HG03039 (cell line): ENCODE measurements around the gene ABL1.

Source experiments
- ATAC-seq: cut with Tn5 transposase; IDR thresholded peaks from one replicate; pipeline ENCODE4 v1.9.1; 2021; ENCODE audit warnings: mild to moderate bottlenecking, moderate library complexity; ENCODE audit not compliant: unreplicated experiment

Gene ABL1

GRCh38 chr9:130870491-130871381 is 35.7 kb downstream of the ABL1 start:
- ATAC-seq: no peak

DNA sequence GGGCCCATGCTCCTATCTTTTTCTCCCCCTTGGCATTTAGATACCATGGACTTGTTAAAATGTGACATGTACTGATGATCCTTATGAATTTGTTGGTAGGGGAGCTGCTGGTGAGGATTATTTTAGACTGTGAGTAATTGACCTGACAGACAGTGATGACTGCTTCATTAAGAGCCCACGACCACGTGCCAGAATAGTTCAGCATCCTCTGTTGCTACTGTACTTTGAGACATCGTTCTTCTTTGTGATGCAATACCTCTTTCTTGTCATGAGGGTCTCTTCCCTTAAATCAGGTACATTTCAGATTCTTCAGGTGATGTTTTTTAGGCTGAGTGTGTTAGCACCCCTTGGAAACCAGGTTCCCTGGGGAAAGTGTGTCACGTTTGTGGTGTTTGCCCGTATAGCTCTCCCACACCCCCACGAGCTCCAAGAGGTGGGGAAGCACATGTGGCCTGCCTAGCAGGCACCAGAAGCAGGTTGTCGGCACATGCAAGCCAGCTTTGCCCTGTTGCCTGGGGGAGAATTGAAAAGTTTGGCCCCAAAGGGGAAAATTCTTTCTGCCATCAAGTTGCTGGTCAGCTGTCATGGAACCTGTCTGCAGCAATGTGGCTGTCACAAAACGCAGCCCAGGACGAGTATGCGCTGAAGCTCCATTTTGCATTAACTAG is 36.5 kb downstream of the ABL1 start:
- ATAC-seq: no peak

GRCh38 chr9:130872093-130872492 is 37.0 kb downstream of the ABL1 start:
- ATAC-seq: no peak

DNA sequence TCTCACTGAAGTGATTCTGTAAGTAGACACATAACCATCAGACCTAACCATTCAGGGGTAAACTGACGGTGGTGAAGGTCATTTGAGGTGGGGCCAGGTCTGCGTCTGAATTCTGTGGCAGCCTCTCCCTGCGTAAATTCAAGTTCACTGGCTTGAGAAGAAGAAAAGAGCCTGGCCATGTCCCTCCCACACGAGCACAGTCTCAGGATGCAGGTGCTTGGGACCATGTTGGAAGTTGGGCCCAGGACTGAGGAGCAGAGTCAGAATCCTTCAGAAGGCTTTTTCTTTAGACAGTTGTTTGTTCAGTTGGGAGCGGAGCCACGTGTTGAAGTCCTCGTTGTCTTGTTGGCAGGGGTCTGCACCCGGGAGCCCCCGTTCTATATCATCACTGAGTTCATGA is 37.5 kb downstream of the ABL1 start:
- no peak for ATAC-seq

GRCh38 chr9:130872912-130873503 is 38.0 kb downstream of the ABL1 start:
- ATAC-seq: no peak

GRCh38 chr9:130873966-130874365 is 38.9 kb downstream of the ABL1 start:
- no peak for ATAC-seq

DNA sequence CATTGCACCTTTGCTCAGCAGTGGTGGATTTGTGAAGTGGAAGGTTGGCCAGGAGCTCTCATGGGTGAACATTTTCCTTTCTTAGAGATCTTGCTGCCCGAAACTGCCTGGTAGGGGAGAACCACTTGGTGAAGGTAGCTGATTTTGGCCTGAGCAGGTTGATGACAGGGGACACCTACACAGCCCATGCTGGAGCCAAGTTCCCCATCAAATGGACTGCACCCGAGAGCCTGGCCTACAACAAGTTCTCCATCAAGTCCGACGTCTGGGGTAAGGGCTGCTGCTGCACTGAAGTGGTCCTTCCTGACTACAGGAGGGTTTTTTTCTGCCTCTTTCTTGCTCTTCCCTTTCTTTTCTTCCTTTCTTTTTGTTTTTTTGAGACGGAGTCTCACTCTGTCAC is 39.7 kb downstream of the ABL1 start:
- ATAC-seq: no peak

DNA sequence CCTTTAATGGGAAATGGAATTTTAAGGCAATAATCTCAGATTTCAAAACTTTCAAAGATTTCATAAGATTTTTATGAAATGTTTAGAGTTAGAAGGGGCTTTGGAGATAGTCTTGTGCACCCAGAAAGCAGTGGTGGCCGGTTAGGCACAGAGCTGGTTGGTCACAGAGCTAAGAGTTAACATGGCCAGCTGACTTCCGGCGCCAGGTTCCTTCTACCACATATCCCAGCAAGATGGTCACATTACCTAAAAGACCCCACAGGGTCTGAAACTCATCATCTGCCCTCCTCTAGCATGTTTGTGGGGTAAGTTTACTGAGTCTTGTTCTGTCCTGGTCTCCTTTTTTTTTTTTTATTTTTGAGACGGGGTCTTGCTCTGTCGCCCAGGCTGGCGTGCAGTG is 42.2 kb downstream of the ABL1 start:
- ATAC-seq: no peak

- no peak for ATAC-seq
Observed at GRCh38 chr9:130878295-130878694, 43.2 kb downstream of the ABL1 start.

GRCh38 chr9:130879863-130880411 is 44.9 kb downstream of the ABL1 start:
- ATAC-seq: no peak

GRCh38 chr9:130880599-130881220 is 45.7 kb downstream of the ABL1 start:
- no peak for ATAC-seq

- no peak for ATAC-seq
Observed at GRCh38 chr9:130881516-130881915, 46.5 kb downstream of the ABL1 start.

- no peak for ATAC-seq
Observed at GRCh38 chr9:130882696-130883225, 47.7 kb downstream of the ABL1 start.

GRCh38 chr9:130883479-130883878 is 48.4 kb downstream of the ABL1 start:
- ATAC-seq: no peak

- no peak for ATAC-seq
Observed at GRCh38 chr9:130884111-130884531, 49.1 kb downstream of the ABL1 start.

GRCh38 chr9:130884542-130885483 is 49.8 kb downstream of the ABL1 start:
- ATAC-seq: no peak

GRCh38 chr9:130885484-130886375 is 50.7 kb downstream of the ABL1 start:
- no peak for ATAC-seq

DNA sequence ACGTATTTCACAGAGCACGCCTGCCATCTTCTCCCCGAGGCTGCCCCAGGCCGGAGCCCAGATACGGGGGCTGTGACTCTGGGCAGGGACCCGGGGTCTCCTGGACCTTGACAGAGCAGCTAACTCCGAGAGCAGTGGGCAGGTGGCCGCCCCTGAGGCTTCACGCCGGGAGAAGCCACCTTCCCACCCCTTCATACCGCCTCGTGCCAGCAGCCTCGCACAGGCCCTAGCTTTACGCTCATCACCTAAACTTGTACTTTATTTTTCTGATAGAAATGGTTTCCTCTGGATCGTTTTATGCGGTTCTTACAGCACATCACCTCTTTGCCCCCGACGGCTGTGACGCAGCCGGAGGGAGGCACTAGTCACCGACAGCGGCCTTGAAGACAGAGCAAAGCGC is 51.9 kb downstream of the ABL1 start:
- ATAC-seq: no peak
